Keratinocyte (primary cell): Measurements from ENCODE around the gene GPR37L1. TPM values are rescaled to one million over a fixed set of nuclear protein-coding genes. Genes with fewer than 3 reads are reported as not detected.
"Not testable (repeated sequence)": the region's sequence is repeated elsewhere in the genome, so short reads cannot be mapped to it uniquely, and the experiment has no call there.

Experiments
- DNase-seq: peaks from one replicate; pipeline ENCODE4 v3.0.0-alpha.2; 2011; ENCODE audit warnings: low read depth, missing footprints, low spot score
- FAIRE-seq: peaks from 2 replicates; lab custom pipeline; 2011; peaks lifted over from hg19 to GRCh38; lab: Jason Lieb, UNC
- H2AFZ ChIP-seq: 2 replicates; pipeline ENCODE4 v1.6.0; 2012; ENCODE audit warnings: low read length, control low read depth, inconsistent platforms; ENCODE audit not compliant: control insufficient read depth
- H3K27ac ChIP-seq: 2 replicates; pipeline ENCODE4 v1.5.1; 2011; ENCODE audit warnings: low read length; ENCODE audit not compliant: control insufficient read depth, insufficient read depth
- H3K27me3 ChIP-seq: 3 replicates; pipeline ENCODE4 v1.6.0; 2011; ENCODE audit warnings: low read length; ENCODE audit not compliant: control insufficient read depth, insufficient read depth; ENCODE audit errors: extremely low read depth
- H3K36me3 ChIP-seq, 2 experiments: 2 replicates in 1 of 2; 3 replicates in 1 of 2; pipeline ENCODE4 v1.5.1; 2011; ENCODE audit warnings: low read length in 2 of 2, mild to moderate bottlenecking in 1 of 2; ENCODE audit not compliant: control insufficient read depth in 2 of 2, insufficient read depth in 2 of 2; ENCODE audit errors: extremely low read depth in 1 of 2
- H3K4me1 ChIP-seq: 3 replicates; pipeline ENCODE4 v1.5.1; 2011; ENCODE audit warnings: low read length; ENCODE audit not compliant: control insufficient read depth, insufficient read depth; ENCODE audit errors: extremely low read depth
- H3K4me2 ChIP-seq: 3 replicates; pipeline ENCODE4 v1.6.0; 2011; ENCODE audit warnings: low read depth, low read length; ENCODE audit not compliant: control insufficient read depth, insufficient read depth; ENCODE audit errors: extremely low read depth
- H3K4me3 ChIP-seq, 3 experiments: fragments of 200-600 bp in 1 of 3; sonication (generic) in 1 of 3; 2 replicates in 2 of 3; 3 replicates in 1 of 3; pipeline ENCODE4 v1.5.1; 2011 to 2016; ENCODE audit warnings: low read length in 3 of 3, mild to moderate bottlenecking in 3 of 3, control low read depth in 2 of 3, inconsistent platforms in 1 of 3, low read depth in 1 of 3, mixed read lengths in 1 of 3, mixed run types in 1 of 3, moderate library complexity in 1 of 3; ENCODE audit not compliant: control insufficient read depth in 2 of 3, insufficient read depth in 2 of 3; ENCODE audit errors: extremely low read depth in 1 of 3
- H3K79me2 ChIP-seq: 2 replicates; pipeline ENCODE4 v1.6.0; 2012; ENCODE audit warnings: low read length; ENCODE audit not compliant: control insufficient read depth, insufficient read depth
- H3K9ac ChIP-seq: 3 replicates; pipeline ENCODE4 v1.6.0; 2011; ENCODE audit warnings: low read length; ENCODE audit not compliant: control insufficient read depth, insufficient read depth; ENCODE audit errors: extremely low read depth
- H3K9me1 ChIP-seq: 3 replicates; pipeline ENCODE4 v1.6.0; 2011; ENCODE audit warnings: low read length; ENCODE audit not compliant: control insufficient read depth, insufficient read depth; ENCODE audit errors: extremely low read depth
- H3K9me3 ChIP-seq: 2 replicates; pipeline ENCODE4 v1.5.1; 2012; ENCODE audit warnings: low read depth, low read length; ENCODE audit not compliant: control insufficient read depth
- H4K20me1 ChIP-seq: 3 replicates; pipeline ENCODE4 v1.6.0; 2011; ENCODE audit warnings: low read length; ENCODE audit not compliant: control insufficient read depth, insufficient read depth; ENCODE audit errors: extremely low read depth
- EZH2 ChIP-seq: IDR thresholded peaks from one replicate; pipeline ENCODE4 v1.6.1; 2012; ENCODE audit warnings: inconsistent platforms, mild to moderate bottlenecking, low read length, moderate library complexity
- dilution Hi-C: fragments of 300-500 bp; cut with MboI; formaldehyde crosslinking; loops from one replicate; pipeline ENCODE4 v1.7.0; 2020; ENCODE audit warnings: low sequenced_read_pairs; ENCODE audit not compliant: extremely low pct_ligation_motif_present
- polyA plus RNA-seq, 5 experiments: library from polyadenylated mRNA; depleted of rRNA in 3 of 5; stranded (reverse) in 3 of 5; stranded (forward) in 1 of 5; unstranded in 1 of 5; fragments of >200 nt; gene quantifications; 1 replicate in 1 of 5; 2 replicates in 3 of 5; 3 replicates in 1 of 5; pipeline versions ENCODE4 v1.2.1 to v1.2.3, GENCODE V29; 2011 to 2012; ENCODE audit warnings: missing spikeins in 2 of 5, low read depth in 1 of 5, low replicate concordance in 1 of 5
- TF ChIP-seq, protein P1 (sequence below), 3 experiments: IDR thresholded peaks in 1 of 3; conservative IDR thresholded peaks in 1 of 3; optimal IDR thresholded peaks in 1 of 3; 2 replicates in 2 of 3; 3 replicates in 1 of 3; pipeline versions ENCODE3 to v1.5.1; 2011; ENCODE audit warnings: low read length in 3 of 3, mild to moderate bottlenecking in 3 of 3, moderate library complexity in 2 of 3, control low read depth in 1 of 3, inconsistent platforms in 1 of 3; ENCODE audit not compliant: insufficient read depth in 2 of 3; ENCODE audit errors: extremely low read depth in 1 of 3

GPR37L1 gene
- polyA plus RNA-seq, 1 donor (not counting 4 experiments of a cell fraction or from before 2014, with no cell fraction given), result not detected

DNA sequence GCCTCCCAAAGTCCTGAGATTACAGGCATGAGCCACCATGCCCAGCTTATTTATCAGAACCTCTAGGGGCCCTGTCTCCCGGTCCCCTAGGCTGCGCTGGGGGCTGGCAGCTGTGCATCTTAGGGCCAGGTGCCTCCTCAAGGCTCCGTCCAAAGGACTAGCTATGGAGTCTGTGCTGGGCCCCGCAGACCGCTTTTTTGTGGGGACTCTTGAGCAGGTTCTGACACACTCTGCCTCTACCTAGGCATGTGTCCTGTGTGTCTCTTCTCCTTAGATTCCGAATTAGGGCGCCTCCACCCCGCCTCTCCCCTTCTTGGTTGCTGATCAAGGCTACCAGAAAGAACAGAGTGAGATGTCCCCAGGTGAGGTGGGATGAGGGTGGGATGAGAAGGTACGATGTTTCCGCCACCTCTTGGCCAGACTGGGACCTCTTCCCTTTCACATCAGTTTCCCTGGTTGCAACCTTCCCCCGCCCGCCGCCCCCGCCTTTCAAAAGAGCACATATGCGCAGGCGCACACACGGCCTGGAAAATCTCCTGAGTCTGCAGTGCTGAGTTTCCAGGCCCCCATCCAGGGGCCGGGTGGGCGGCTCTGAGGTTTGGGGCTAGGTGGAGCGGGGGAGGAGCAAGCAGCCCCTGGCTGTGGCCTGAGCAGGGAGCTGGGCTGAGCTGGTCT, 42.7 kb downstream of the GPR37L1 start:
- H3K9ac ChIP-seq, result no peak overlapping the region
- H3K27me3 ChIP-seq, result peaks cover 11% of the 10 kb centered on the region
- no peak overlapping the region for H2AFZ ChIP-seq
- DNase-seq (no peak), FAIRE-seq (no peak)
- no peaks in the 10 kb centered on the region for H3K36me3 ChIP-seq
- TF ChIP-seq, protein P1, sequence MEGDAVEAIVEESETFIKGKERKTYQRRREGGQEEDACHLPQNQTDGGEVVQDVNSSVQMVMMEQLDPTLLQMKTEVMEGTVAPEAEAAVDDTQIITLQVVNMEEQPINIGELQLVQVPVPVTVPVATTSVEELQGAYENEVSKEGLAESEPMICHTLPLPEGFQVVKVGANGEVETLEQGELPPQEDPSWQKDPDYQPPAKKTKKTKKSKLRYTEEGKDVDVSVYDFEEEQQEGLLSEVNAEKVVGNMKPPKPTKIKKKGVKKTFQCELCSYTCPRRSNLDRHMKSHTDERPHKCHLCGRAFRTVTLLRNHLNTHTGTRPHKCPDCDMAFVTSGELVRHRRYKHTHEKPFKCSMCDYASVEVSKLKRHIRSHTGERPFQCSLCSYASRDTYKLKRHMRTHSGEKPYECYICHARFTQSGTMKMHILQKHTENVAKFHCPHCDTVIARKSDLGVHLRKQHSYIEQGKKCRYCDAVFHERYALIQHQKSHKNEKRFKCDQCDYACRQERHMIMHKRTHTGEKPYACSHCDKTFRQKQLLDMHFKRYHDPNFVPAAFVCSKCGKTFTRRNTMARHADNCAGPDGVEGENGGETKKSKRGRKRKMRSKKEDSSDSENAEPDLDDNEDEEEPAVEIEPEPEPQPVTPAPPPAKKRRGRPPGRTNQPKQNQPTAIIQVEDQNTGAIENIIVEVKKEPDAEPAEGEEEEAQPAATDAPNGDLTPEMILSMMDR (optimal IDR thresholded peaks at IDR 0.05 in 1 of 3, IDR thresholded peaks at IDR 0.05 in 1 of 3, conservative IDR thresholded peaks at IDR 0.05 in 1 of 3; ENCODE audit: extremely low read depth in 1 of 3, insufficient read depth in 2 of 3, low read length in 3 of 3), result no peak
- TF ChIP-seq EZH2, result no peak
- no peaks in the 10 kb centered on the region for H4K20me1 ChIP-seq
- H3K9me1 ChIP-seq, result no peaks in the 10 kb centered on the region
- dilution Hi-C loops, result no loop called here
- H3K4me1 ChIP-seq, result no peaks in the 10 kb centered on the region
- no peaks in the 10 kb centered on the region for H3K9me3 ChIP-seq
- H3K79me2 ChIP-seq, result no peaks in the 10 kb centered on the region
- H3K4me3 ChIP-seq, result no peak overlapping the region
- H3K4me2 ChIP-seq, result no peak overlapping the region
- H3K27ac ChIP-seq, result no peak overlapping the region

DNA sequence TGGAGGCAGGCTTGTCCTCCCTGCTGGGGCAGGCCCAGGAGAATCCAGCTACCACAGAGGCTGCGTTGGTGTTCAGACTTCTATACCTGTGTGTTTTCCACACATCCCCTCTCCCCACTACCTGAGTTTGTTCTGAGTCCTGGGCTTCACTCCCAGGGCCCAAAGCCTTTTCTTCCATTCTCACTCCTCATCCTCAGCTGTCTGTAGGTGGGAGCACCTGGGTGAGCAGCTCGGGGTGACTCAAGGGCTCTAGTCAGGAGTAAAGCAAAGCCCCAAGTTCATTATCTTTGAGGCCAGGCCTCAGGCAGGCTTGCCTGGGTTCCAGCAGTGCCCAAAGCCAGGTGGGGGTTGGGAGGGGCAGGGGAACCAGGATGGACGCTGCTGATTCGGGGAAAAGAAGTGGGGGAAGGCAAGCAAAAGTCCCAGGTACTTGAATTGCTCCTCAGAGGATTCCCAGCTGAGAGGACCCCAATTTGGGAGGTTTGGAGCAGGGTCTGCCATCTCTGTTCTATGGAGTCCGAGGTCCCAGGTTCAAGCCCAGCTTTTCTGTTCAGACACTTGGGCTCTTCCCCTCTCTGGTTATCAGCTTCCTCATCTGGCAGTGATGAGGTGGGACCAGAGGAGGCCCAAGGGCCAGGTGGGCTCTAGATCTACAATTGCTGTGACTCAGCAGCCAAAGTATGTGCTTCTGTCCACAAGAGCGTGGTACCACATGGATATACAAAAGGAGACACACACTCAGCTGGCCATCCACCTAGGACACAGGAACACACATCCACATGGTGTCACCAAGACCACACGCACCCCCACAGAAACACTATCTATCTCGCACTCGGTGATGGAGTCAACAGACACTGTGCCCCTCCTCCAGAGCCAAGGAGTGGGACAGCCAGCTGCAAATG, 43.5 kb downstream of the GPR37L1 start:
- Histone ChIP-seq H3K4me1 (no peaks in the 10 kb centered on the region), H3K4me2 (no peak overlapping the region), H3K9me1 (no peaks in the 10 kb centered on the region), H3K27me3 (peaks cover 11% of the 10 kb centered on the region), H3K9me3 (no peaks in the 10 kb centered on the region), H4K20me1 (no peaks in the 10 kb centered on the region), H3K4me3 (no peak overlapping the region), H3K27ac (no peak overlapping the region), H2AFZ (no peak overlapping the region), H3K79me2 (no peaks in the 10 kb centered on the region), H3K9ac (no peak overlapping the region), H3K36me3 (no peaks in the 10 kb centered on the region)
- DNase-seq (no peak), FAIRE-seq (no peak)
- dilution Hi-C loops, result no loop called here
- TF ChIP-seq, protein P1 (optimal IDR thresholded peaks at IDR 0.05 in 1 of 3, IDR thresholded peaks at IDR 0.05 in 1 of 3, conservative IDR thresholded peaks at IDR 0.05 in 1 of 3; ENCODE audit: extremely low read depth in 1 of 3, insufficient read depth in 2 of 3, low read length in 3 of 3), result no peak
- no peak for TF ChIP-seq EZH2

DNA sequence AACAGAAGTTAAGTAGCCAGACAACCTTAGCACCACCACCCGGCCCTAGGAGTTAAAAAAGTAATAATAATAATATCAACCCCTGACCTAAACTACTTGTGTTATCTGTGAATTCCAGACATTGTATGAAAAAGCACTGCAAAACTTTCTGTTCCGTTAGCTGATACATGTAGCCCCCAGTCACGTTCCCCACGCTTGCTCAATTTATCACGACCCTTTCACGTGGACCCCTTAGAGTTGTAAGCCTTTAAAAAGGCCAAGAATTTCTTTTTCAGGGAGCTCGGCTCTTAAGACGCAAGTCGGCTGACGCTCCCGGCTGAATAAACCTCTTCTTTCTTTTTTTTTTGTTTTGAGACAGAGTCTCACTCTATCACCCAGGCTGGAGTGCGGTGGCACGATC, 44.3 kb downstream of the GPR37L1 start:
- H2AFZ ChIP-seq, H3K9ac ChIP-seq, H3K4me2 ChIP-seq, FAIRE-seq, H3K27ac ChIP-seq, H3K4me3 ChIP-seq, DNase-seq, H3K4me1 ChIP-seq, H3K79me2 ChIP-seq, H3K9me1 ChIP-seq, dilution Hi-C loops, H3K9me3 ChIP-seq, H4K20me1 ChIP-seq, H3K36me3 ChIP-seq: not testable (repeated sequence)
- H3K27me3 ChIP-seq, result peaks cover 11% of the 10 kb centered on the region
